Stimulated activated CD8-positive, alpha-beta memory T cell treated with anti-CD3 and anti-CD28 coated beads, Interleukin-2, amount 100 ng/mL, for 1 hour (primary cell): Measurements from ENCODE around the gene NSUN4.
"Not testable (repeated sequence)": the region's sequence is repeated elsewhere in the genome, so short reads cannot be mapped to it uniquely, and the experiment has no call there.

Source experiments
- DNase-seq, 2 donors: peaks; one replicate each; pipeline ENCODE4 v3.0.0-alpha.2; 2020; ENCODE audit warnings: low read depth in 2 of 2

The NSUN4 gene

GRCh38 chr1:46325285-46326076, 15.1 kb upstream of the NSUN4 start:
- DNase-seq: not testable (repeated sequence)

GRCh38 chr1:46328182-46328581, 12.4 kb upstream of the NSUN4 start:
- not testable (repeated sequence) for DNase-seq

- DNase-seq: not testable (repeated sequence)
Observed at GRCh38 chr1:46329807-46330206, 10.8 kb upstream of the NSUN4 start.

GRCh38 chr1:46330381-46330780, 10.2 kb upstream of the NSUN4 start:
- DNase-seq: not testable (repeated sequence)

- not testable (repeated sequence) for DNase-seq
Observed at GRCh38 chr1:46331786-46332540, 8.6 kb upstream of the NSUN4 start.

- DNase-seq: no peak
Observed at GRCh38 chr1:46333300-46334029, 7.1 kb upstream of the NSUN4 start.

GRCh38 chr1:46334030-46334384, 6.6 kb upstream of the NSUN4 start:
- DNase-seq: no peak

GRCh38 chr1:46335081-46335480, 5.5 kb upstream of the NSUN4 start:
- DNase-seq: no peak

- DNase-seq: not testable (repeated sequence)
Observed at GRCh38 chr1:46337409-46337808, 3.2 kb upstream of the NSUN4 start.

- DNase-seq: no peak
Observed at GRCh38 chr1:46341222-46342083, 846 bp downstream of the NSUN4 start.

- DNase-seq: no peak
Observed at GRCh38 chr1:46342084-46342656, 1.6 kb downstream of the NSUN4 start.

GRCh38 chr1:46342677-46343350, 2.2 kb downstream of the NSUN4 start:
- DNase-seq: no peak

GRCh38 chr1:46343351-46343695, 2.7 kb downstream of the NSUN4 start:
- DNase-seq: no peak

- DNase-seq: no peak
Observed at GRCh38 chr1:46343705-46344104, 3.1 kb downstream of the NSUN4 start.

GRCh38 chr1:46344481-46344880, 3.9 kb downstream of the NSUN4 start:
- no peak for DNase-seq

- no peak for DNase-seq
Observed at GRCh38 chr1:46345281-46345680, 4.7 kb downstream of the NSUN4 start.

GRCh38 chr1:46352363-46352762, 11.8 kb downstream of the NSUN4 start:
- DNase-seq: no peak

- not testable (repeated sequence) for DNase-seq
Observed at GRCh38 chr1:46355920-46356319, 15.3 kb downstream of the NSUN4 start.

- no peak for DNase-seq
Observed at GRCh38 chr1:46362158-46362557, 21.6 kb downstream of the NSUN4 start.

GRCh38 chr1:46363121-46363520, 22.5 kb downstream of the NSUN4 start:
- no peak for DNase-seq

GRCh38 chr1:46364612-46365011, 24.0 kb downstream of the NSUN4 start:
- DNase-seq: no peak
